Activated CD4-positive, alpha-beta T cell treated with anti-CD3 and anti-CD28 coated beads, Interleukin-2, amount 10 ng/mL, durations not matched to agents 24 days and 14 days (primary cell): ENCODE measurements around the gene MAGIX. TPM values are rescaled to one million over a fixed set of nuclear protein-coding genes. Genes with fewer than 3 reads are reported as not detected.

ENCODE experiments used
- DNase-seq: peaks from one replicate; pipeline ENCODE4 v3.0.0; 2022
- H3K27ac Mint-ChIP-seq: one replicate; pipeline ENCODE4 v1.8.0; 2022; ENCODE audit warnings: mild to moderate bottlenecking, mixed read lengths
- H3K27me3 Mint-ChIP-seq: one replicate; pipeline ENCODE4 v1.8.0; 2022; ENCODE audit warnings: mixed read lengths
- H3K36me3 Mint-ChIP-seq: one replicate; pipeline ENCODE4 v1.8.0; 2022; ENCODE audit warnings: low read depth, mild to moderate bottlenecking, mixed read lengths
- H3K4me1 Mint-ChIP-seq: one replicate; pipeline ENCODE4 v1.8.0; 2021; ENCODE audit warnings: mixed read lengths
- H3K4me3 Mint-ChIP-seq: one replicate; pipeline ENCODE4 v1.8.0; 2022; ENCODE audit warnings: mild to moderate bottlenecking, moderate library complexity, mixed read lengths
- H3K9me3 Mint-ChIP-seq: one replicate; pipeline ENCODE4 v1.8.0; 2021; ENCODE audit warnings: mixed read lengths
- intact Hi-C: fragments of 100-400 bp; cut with micrococcal nuclease; formaldehyde crosslinking; loops from one replicate; pipeline ENCODE4 v1.15.1; 2023
- total RNA-seq: library from RNA; stranded (reverse); gene quantifications from 2 replicates; pipeline ENCODE4 v1.2.3, GENCODE V29; 2022

Gene MAGIX
- total RNA-seq, 1 donor from 2014 or later: 0.96 TPM

- no peak for DNase-seq
- Mint-ChIP-seq H3K27me3 (no peaks in the 10 kb centered on the region), H3K4me3 (no peak overlapping the region), H3K27ac (no peak overlapping the region), H3K9me3 (no peaks in the 10 kb centered on the region), H3K36me3 (no peaks in the 10 kb centered on the region), H3K4me1 (no peaks in the 10 kb centered on the region)
- intact Hi-C loops: no loop called here
These were observed 47.8 kb downstream of the MAGIX start for GRCh38 chrX:49210406-49210805.

GRCh38 chrX:49211074-49211473, 48.5 kb downstream of the MAGIX start:
- H3K4me3 Mint-ChIP-seq: no peak overlapping the region
- no peaks in the 10 kb centered on the region for H3K9me3 Mint-ChIP-seq
- intact Hi-C loops: no loop called here
- no peaks in the 10 kb centered on the region for H3K4me1 Mint-ChIP-seq
- H3K36me3 Mint-ChIP-seq: no peaks in the 10 kb centered on the region
- DNase-seq: no peak
- no peaks in the 10 kb centered on the region for H3K27me3 Mint-ChIP-seq
- no peak overlapping the region for H3K27ac Mint-ChIP-seq

- no peaks in the 10 kb centered on the region for H3K4me1 Mint-ChIP-seq
- no peaks in the 10 kb centered on the region for H3K27me3 Mint-ChIP-seq
- no peaks in the 10 kb centered on the region for H3K36me3 Mint-ChIP-seq
- no peaks in the 10 kb centered on the region for H3K9me3 Mint-ChIP-seq
- intact Hi-C loops: no loop called here
- DNase-seq: no peak
- H3K27ac Mint-ChIP-seq: no peak overlapping the region
- H3K4me3 Mint-ChIP-seq: no peak overlapping the region
These were observed 49.7 kb downstream of the MAGIX start for GRCh38 chrX:49212209-49212608.

- H3K4me1 Mint-ChIP-seq: no peaks in the 10 kb centered on the region
- no peaks in the 10 kb centered on the region for H3K27me3 Mint-ChIP-seq
- H3K9me3 Mint-ChIP-seq: no peaks in the 10 kb centered on the region
- DNase-seq: no peak
- H3K36me3 Mint-ChIP-seq: no peaks in the 10 kb centered on the region
- no peak overlapping the region for H3K4me3 Mint-ChIP-seq
- no peak overlapping the region for H3K27ac Mint-ChIP-seq
- intact Hi-C loops: no loop called here
These were observed 50.3 kb downstream of the MAGIX start for GRCh38 chrX:49212861-49213260.

GRCh38 chrX:49214416-49214815, 51.9 kb downstream of the MAGIX start:
- Mint-ChIP-seq H3K27ac (no peak overlapping the region), H3K36me3 (no peaks in the 10 kb centered on the region), H3K4me3 (no peak overlapping the region), H3K27me3 (no peaks in the 10 kb centered on the region), H3K4me1 (no peaks in the 10 kb centered on the region), H3K9me3 (no peaks in the 10 kb centered on the region)
- DNase-seq: no peak
- intact Hi-C loops: no loop called here

- intact Hi-C loops: no loop called here
- Mint-ChIP-seq H3K4me1 (no peaks in the 10 kb centered on the region), H3K27ac (no peak overlapping the region), H3K36me3 (no peaks in the 10 kb centered on the region), H3K27me3 (peaks cover 3% of the 10 kb centered on the region), H3K9me3 (no peaks in the 10 kb centered on the region), H3K4me3 (no peak overlapping the region)
- no peak for DNase-seq
These were observed 52.5 kb downstream of the MAGIX start for GRCh38 chrX:49214996-49215526.

Other genes starting within 250 kb of the MAGIX start
- 391 and 394 TPM in 2 replicates for gene PIM2, start 243.7 kb upstream of the MAGIX start, total RNA-seq
- 76.2 and 76.7 TPM in 2 replicates for gene OTUD5, start 205.2 kb upstream of the MAGIX start, total RNA-seq
- 2.5 and 3.5 TPM in 2 replicates for gene KCND1, start 190.9 kb upstream of the MAGIX start, total RNA-seq
- gene GRIPAP1, start 160.5 kb upstream of the MAGIX start, total RNA-seq: 85.7 and 87.3 TPM in 2 replicates
- 28.8 and 30.8 TPM in 2 replicates for gene TFE3, start 119.4 kb upstream of the MAGIX start, total RNA-seq
- gene CCDC120, start 103.8 kb upstream of the MAGIX start, total RNA-seq: 4.4 and 4.5 TPM in 2 replicates
- gene PRAF2, start 88.8 kb upstream of the MAGIX start, total RNA-seq: 12.5 and 15.9 TPM in 2 replicates
- gene WDR45, start 82.9 kb upstream of the MAGIX start, total RNA-seq: 38.7 and 40.8 TPM in 2 replicates
- gene GPKOW, start 39.0 kb upstream of the MAGIX start, total RNA-seq: 24.7 TPM in 2 replicates
- 84.4 and 91.4 TPM in 2 replicates for gene PLP2, start 9.1 kb downstream of the MAGIX start, total RNA-seq
- gene PRICKLE3, start 23.6 kb downstream of the MAGIX start, total RNA-seq: 21.9 and 22.7 TPM in 2 replicates
- 4.9 and 5.3 TPM in 2 replicates for gene SYP, start 37.4 kb downstream of the MAGIX start, total RNA-seq
- 0.07 and 0.14 TPM in 2 replicates for gene CACNA1F, start 70.6 kb downstream of the MAGIX start, total RNA-seq
- 25.6 and 25.8 TPM in 2 replicates for gene CCDC22, start 72.7 kb downstream of the MAGIX start, total RNA-seq
- gene FOXP3, start 102.0 kb downstream of the MAGIX start, total RNA-seq: 13.1 and 14.2 TPM in 2 replicates
- gene PPP1R3F, start 107.0 kb downstream of the MAGIX start, total RNA-seq: 6.3 and 8.3 TPM in 2 replicates
- gene GAGE10, start 140.9 kb downstream of the MAGIX start, total RNA-seq: not detected in 2 replicates
- not detected in 2 replicates for gene GAGE12J, start 159.3 kb downstream of the MAGIX start, total RNA-seq
- not detected in 2 replicates for gene GAGE13, start 168.8 kb downstream of the MAGIX start, total RNA-seq